ENCODE measurements around the gene RNF112.
A peak's percentile ranks its signal among the peaks of the same experiment; 100 is the strongest.

The RNF112 gene

DNA sequence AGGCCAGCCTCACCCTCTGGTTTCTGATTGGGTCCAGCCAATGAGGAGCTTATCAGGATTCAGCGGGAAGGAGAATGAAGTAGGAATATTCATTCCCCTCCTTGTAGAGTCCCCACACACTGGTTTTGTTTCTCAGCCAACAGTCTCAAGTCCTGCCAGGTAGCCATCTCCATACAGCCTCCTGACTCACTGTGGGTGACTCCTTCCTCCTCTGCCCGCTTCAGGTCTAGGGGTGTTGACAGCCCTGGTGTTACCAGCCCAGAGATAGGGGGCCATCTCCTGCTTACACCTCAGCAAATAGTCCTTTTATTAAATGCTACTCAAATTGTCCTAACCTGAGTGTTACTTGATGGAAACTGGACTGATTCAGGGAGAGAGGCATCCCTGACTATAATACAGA is 20.1 kb upstream of the RNF112 start:
- H3K4me3 ChIP-seq (ENCODE audit: low read length): no peak overlapping the region
- DNase-seq (ENCODE audit: low read depth): peak; percentile 30
- TF ChIP-seq, protein P1, sequence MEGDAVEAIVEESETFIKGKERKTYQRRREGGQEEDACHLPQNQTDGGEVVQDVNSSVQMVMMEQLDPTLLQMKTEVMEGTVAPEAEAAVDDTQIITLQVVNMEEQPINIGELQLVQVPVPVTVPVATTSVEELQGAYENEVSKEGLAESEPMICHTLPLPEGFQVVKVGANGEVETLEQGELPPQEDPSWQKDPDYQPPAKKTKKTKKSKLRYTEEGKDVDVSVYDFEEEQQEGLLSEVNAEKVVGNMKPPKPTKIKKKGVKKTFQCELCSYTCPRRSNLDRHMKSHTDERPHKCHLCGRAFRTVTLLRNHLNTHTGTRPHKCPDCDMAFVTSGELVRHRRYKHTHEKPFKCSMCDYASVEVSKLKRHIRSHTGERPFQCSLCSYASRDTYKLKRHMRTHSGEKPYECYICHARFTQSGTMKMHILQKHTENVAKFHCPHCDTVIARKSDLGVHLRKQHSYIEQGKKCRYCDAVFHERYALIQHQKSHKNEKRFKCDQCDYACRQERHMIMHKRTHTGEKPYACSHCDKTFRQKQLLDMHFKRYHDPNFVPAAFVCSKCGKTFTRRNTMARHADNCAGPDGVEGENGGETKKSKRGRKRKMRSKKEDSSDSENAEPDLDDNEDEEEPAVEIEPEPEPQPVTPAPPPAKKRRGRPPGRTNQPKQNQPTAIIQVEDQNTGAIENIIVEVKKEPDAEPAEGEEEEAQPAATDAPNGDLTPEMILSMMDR (IDR thresholded peaks at IDR 0.05; ENCODE audit: insufficient read depth, low read depth, low read length, missing control alignments): no peak

DNA sequence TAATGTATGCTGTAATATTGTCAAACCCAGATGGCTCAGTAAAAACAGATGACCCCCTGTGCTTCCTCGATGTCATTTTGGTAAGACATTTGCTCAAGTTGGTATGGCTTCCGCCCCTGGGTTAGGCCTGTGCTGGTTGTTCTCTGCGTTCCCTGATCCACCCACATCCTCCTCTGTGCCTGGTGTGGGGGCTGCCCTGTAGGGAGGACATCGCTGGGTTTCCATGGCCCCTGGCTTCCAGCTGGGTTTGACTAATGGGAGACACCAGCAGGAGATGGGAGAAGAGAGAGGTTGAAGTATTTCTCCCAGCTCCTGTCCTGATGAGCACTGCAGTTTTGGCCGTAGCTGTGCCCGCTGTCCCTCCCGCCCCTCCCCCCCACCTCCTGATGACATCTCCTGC is 19.6 kb upstream of the RNF112 start:
- no peak for DNase-seq (ENCODE audit: low read depth)
- no peak overlapping the region for H3K4me3 ChIP-seq (ENCODE audit: low read length)

DNA sequence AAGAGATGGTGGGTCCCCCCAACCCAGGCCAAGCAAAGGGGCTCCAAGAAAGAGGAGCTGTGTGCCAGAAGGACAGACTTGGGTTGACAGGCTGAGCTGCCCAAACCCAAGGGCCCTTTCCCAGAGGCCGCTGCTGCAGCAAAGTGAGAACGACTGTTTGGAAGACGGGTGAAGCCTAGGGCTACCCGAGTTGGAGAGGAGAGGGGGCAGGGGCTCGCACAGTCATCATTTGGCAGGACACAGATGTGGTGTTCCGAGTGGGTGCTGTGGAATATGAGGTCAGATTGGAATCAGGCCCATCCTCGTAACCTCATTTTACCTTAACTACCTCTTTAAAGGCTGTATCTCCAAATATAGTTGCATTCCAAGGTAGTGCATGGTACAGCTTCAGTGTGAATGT is 18.7 kb upstream of the RNF112 start:
- TF ChIP-seq, protein P1 (IDR thresholded peaks at IDR 0.05; ENCODE audit: insufficient read depth, low read depth, low read length, missing control alignments): no peak
- no peak for DNase-seq (ENCODE audit: low read depth)

More for the DNA sequence above, 19.6 kb upstream of the RNF112 start:
- TF ChIP-seq, protein P1 (IDR thresholded peaks at IDR 0.05; ENCODE audit: insufficient read depth, low read depth, low read length, missing control alignments): no peak

DNA sequence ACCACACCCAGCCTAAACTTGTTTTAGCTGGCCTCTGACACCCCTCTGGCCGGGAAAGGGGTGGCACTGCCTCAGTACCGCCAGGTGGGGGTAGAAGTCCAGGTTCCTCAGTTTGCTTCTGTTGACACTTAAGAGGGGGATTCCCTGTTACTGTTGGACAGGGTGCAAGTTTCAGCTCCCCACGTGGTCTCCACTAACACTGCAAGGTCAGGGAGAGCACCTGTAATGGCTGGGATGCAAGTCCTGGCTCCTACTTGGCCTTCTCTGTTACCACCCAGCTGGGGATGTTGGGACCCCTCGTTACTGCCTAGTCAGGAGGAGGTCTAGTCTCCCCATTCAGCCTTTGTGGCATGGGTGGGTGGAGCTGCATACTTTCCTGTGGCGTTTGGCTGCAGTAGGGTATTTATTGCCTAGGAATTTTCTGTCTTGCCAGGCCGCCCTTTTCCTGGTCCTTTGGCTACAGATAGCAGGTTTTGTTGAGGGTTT is 13.4 kb upstream of the RNF112 start:
- DNase-seq (ENCODE audit: low read depth): peak; percentile 20
- TF ChIP-seq, protein P1 (IDR thresholded peaks at IDR 0.05; ENCODE audit: insufficient read depth, low read depth, low read length, missing control alignments): no peak
- H3K4me3 ChIP-seq (ENCODE audit: low read length): no peak overlapping the region

More for the DNA sequence above, 18.7 kb upstream of the RNF112 start:
- H3K4me3 ChIP-seq (ENCODE audit: low read length): no peak overlapping the region

DNA sequence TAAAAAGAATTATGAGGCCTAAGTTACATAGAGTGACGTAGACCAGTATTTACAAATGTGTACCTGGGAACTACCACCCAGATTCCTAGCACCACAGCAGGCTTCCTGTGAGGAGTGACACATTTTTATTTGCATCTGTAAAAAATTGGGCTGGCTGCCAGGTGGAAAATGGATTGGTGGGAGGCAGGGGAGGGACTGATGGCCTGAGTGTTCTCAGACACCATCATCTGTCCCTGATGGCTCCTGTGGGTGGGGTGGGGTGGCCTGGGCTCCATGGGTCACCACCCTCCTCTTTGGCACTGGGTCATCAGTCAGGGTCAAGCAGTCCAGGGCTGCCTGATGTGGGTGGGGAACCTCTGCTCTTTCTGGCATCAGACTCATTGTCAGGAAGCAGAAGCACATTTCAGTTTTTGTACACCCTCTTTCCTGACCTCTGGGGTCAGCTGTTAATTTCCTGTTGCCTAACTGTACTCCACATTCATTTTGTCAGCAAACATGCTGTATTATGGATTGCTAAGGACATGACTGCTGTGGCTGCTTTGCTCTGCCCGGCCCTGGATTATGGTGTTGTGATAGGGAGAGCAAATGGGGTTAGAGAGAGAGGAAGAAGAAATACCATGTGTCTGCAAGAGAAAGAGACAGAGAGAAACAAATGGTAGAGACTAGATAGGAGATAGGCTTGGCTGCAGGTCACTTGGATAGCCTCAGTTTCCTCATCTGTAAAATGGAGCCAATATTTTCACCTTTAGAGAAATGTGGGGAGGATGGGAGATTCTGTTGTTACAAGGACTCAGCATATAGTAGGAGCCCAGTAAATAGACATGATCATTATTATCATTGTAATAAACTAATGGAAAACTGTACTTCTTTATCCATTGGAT is 12.5 kb upstream of the RNF112 start:
- TF ChIP-seq, protein P1 (IDR thresholded peaks at IDR 0.05; ENCODE audit: insufficient read depth, low read depth, low read length, missing control alignments): no peak
- H3K4me3 ChIP-seq (ENCODE audit: low read length): no peak overlapping the region
- peak; percentile 56 for DNase-seq (ENCODE audit: low read depth)

DNA sequence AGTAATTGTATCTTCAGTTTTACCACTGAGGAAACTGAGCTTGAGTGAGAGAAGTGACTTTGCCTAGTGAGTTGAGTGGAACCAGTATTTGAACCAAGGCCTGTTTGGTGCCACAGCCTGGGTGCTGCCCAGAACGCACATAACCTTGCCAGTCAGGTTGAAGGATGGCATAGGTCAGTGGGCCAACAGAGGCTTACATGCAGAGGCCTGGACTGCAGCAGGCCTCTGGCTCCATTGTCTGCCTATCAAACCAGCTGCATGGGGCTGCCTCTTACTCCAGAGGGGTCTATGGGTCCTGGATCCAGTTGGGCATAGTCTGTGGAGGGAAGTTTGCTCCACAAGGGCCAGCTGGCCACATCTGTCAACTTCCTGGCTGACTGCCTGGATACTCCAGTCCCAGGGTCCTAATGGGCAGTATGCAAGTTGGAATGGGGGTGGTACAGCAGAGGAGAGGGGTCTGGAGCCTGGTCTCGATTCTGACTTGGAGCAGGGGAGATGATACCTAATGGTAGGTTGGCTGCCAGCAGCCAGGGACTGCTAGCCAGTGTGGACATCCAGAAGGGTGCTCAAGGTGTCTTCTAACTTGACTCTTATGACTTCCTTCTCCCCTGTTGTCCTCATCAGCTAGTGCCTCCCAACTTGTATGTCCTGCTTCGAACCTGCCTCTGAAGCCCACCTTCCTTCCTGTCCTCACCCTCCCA is 11.1 kb upstream of the RNF112 start:
- no peak for DNase-seq (ENCODE audit: low read depth)
- TF ChIP-seq, protein P1 (IDR thresholded peaks at IDR 0.05; ENCODE audit: insufficient read depth, low read depth, low read length, missing control alignments): no peak

More for the DNA sequence above, 11.1 kb upstream of the RNF112 start:
- H3K4me3 ChIP-seq (ENCODE audit: low read length): no peak overlapping the region
